CD14-positive monocyte (primary cell): ENCODE measurements around the gene RCAN2. TPM values are rescaled to one million over a fixed set of nuclear protein-coding genes. Genes with fewer than 3 reads are reported as not detected.

Experiments used
- DNase-seq, 3 donors: peaks; one replicate each; pipeline ENCODE4 v3.0.0-alpha.2; 2011 to 2022
- H2AFZ ChIP-seq: 2 replicates; pipeline ENCODE4 v1.6.0; 2012; ENCODE audit warnings: mild to moderate bottlenecking, low read depth, low read length, inconsistent platforms; ENCODE audit not compliant: insufficient read depth, poor library complexity, severe bottlenecking
- H3K27ac ChIP-seq, 2 donors: 1 replicate in 1 of 2; 2 replicates in 1 of 2; pipeline ENCODE4 v1.5.1; 2012 to 2013; ENCODE audit warnings: low read length in 2 of 2, control low read depth in 1 of 2, inconsistent platforms in 1 of 2, low read depth in 1 of 2, mild to moderate bottlenecking in 1 of 2
- H3K27me3 ChIP-seq, 2 donors: one replicate each; pipeline versions ENCODE4 v1.6.0 to v1.6.1; 2011 to 2013; ENCODE audit warnings: low read length in 2 of 2; ENCODE audit not compliant: control insufficient read depth in 2 of 2, insufficient read depth in 2 of 2
- H3K36me3 ChIP-seq, 2 donors: replicated peaks in 1 of 2; 1 replicate in 1 of 2; 2 replicates in 1 of 2; pipeline versions ENCODE4 v1.5.1 to v1.6.1; 2012 to 2013; ENCODE audit warnings: low read length in 2 of 2, control low read depth in 1 of 2, inconsistent platforms in 1 of 2, mild to moderate bottlenecking in 1 of 2; ENCODE audit not compliant: insufficient read depth in 2 of 2, control insufficient read depth in 1 of 2
- H3K4me1 ChIP-seq, 2 donors: 1 replicate in 1 of 2; 2 replicates in 1 of 2; pipeline versions ENCODE4 v1.5.1 to v1.6.1; 2012 to 2013; ENCODE audit warnings: low read length in 2 of 2, control low read depth in 1 of 2, inconsistent platforms in 1 of 2, mild to moderate bottlenecking in 1 of 2, moderate library complexity in 1 of 2; ENCODE audit not compliant: insufficient read depth in 2 of 2, control insufficient read depth in 1 of 2
- H3K4me2 ChIP-seq: replicated peaks from 2 replicates; pipeline ENCODE3; 2012; ENCODE audit warnings: low read length, moderate library complexity, mild to moderate bottlenecking; ENCODE audit not compliant: poor library complexity, severe bottlenecking; ENCODE audit errors: extremely low read depth
- H3K4me3 ChIP-seq, 3 experiments: fragments of 200-600 bp in 1 of 3; sonication (generic) in 1 of 3; replicated peaks in 1 of 3; 1 replicate in 2 of 3; 2 replicates in 1 of 3; pipeline ENCODE4 v1.5.1; 2011 to 2013; ENCODE audit warnings: low read length in 3 of 3, mild to moderate bottlenecking in 3 of 3, control low read depth in 2 of 3, low read depth in 2 of 3, inconsistent platforms in 1 of 3, moderate library complexity in 1 of 3
- H3K79me2 ChIP-seq: 2 replicates; pipeline ENCODE4 v1.6.0; 2012; ENCODE audit warnings: mild to moderate bottlenecking, control low read depth, inconsistent platforms, low read length, moderate library complexity; ENCODE audit not compliant: insufficient read depth
- H3K9ac ChIP-seq: 2 replicates; pipeline ENCODE4 v1.6.0; 2017; ENCODE audit warnings: low read length, mild to moderate bottlenecking; ENCODE audit not compliant: insufficient read depth, poor library complexity, severe bottlenecking
- H3K9me3 ChIP-seq, 2 donors: replicated peaks in 1 of 2; 1 replicate in 1 of 2; 2 replicates in 1 of 2; pipeline versions ENCODE4 v1.5.1 to v1.6.1; 2012 to 2013; ENCODE audit warnings: low read length in 2 of 2, control low read depth in 1 of 2; ENCODE audit not compliant: control insufficient read depth in 1 of 2, insufficient read depth in 1 of 2
- H4K20me1 ChIP-seq: 2 replicates; pipeline ENCODE4 v1.6.0; 2012; ENCODE audit warnings: mild to moderate bottlenecking, low read length, control low read depth, moderate library complexity; ENCODE audit not compliant: insufficient read depth
- H3K27ac Mint-ChIP-seq, 7 donors: one replicate each; pipeline ENCODE4 v1.8.0; 2020; ENCODE audit warnings: mild to moderate bottlenecking in 7 of 7, mixed read lengths in 7 of 7, moderate library complexity in 6 of 7, inconsistent platforms in 2 of 7
- H3K27me3 Mint-ChIP-seq, 3 donors: one replicate each; pipeline ENCODE4 v1.8.0; 2021 to 2022; ENCODE audit warnings: low read depth in 3 of 3, mild to moderate bottlenecking in 3 of 3, mixed read lengths in 3 of 3, moderate library complexity in 3 of 3, inconsistent platforms in 1 of 3
- H3K36me3 Mint-ChIP-seq, 2 donors: one replicate each; pipeline ENCODE4 v1.8.0; 2020; ENCODE audit warnings: mixed read lengths in 2 of 2, inconsistent platforms in 1 of 2, mild to moderate bottlenecking in 1 of 2
- H3K4me1 Mint-ChIP-seq: one replicate; pipeline ENCODE4 v1.8.0; 2020; ENCODE audit warnings: mild to moderate bottlenecking, mixed read lengths
- H3K4me3 Mint-ChIP-seq, 2 donors: one replicate each; pipeline ENCODE4 v1.8.0; 2020; ENCODE audit warnings: mild to moderate bottlenecking in 2 of 2, mixed read lengths in 2 of 2, moderate library complexity in 1 of 2
- H3K9me3 Mint-ChIP-seq, 7 donors: one replicate each; pipeline ENCODE4 v1.8.0; 2020 to 2022; ENCODE audit warnings: mixed read lengths in 7 of 7, mild to moderate bottlenecking in 6 of 7, moderate library complexity in 6 of 7, inconsistent platforms in 2 of 7
- CTCF ChIP-seq: fragments of 200-600 bp; IDR thresholded peaks from one replicate; pipeline ENCODE4 v1.8.0; 2022; ENCODE audit warnings: antibody characterized with exemption, mild to moderate bottlenecking
- intact Hi-C, 2 donors: fragments of 100-400 bp; cut with micrococcal nuclease; formaldehyde crosslinking; loops; one replicate each; pipeline versions ENCODE4 v1.15.0 to v1.15.1; 2023
- polyA plus RNA-seq, 3 donors: library from polyadenylated mRNA; depleted of rRNA in 1 of 3; unstranded in 2 of 3; stranded (reverse) in 1 of 3; fragments of 300-500 nt in 2 of 3; fragments of >200 nt in 1 of 3; fragmentation: Illumina TruSeq in 2 of 3; gene quantifications; 1 replicate in 2 of 3; 2 replicates in 1 of 3; pipeline ENCODE4 v1.2.3, GENCODE V29; 2012 to 2021

The RCAN2 gene
- polyA plus RNA-seq, 3 donors: not detected

- H3K9me3 ChIP-seq: no peaks in the 10 kb centered on the region
- H3K4me1 Mint-ChIP-seq: no peaks in the 10 kb centered on the region
- H3K9me3 Mint-ChIP-seq: peaks cover 0 to 6% (median 0%) of the 10 kb centered on the region in 7 donors
- no peak overlapping the region for H2AFZ ChIP-seq
- DNase-seq: no peak
- no peak overlapping the region for H3K9ac ChIP-seq
- no peaks in the 10 kb centered on the region for H3K27me3 Mint-ChIP-seq
- H3K4me3 ChIP-seq: no peak overlapping the region
- no peaks in the 10 kb centered on the region for H3K4me1 ChIP-seq
- H3K36me3 Mint-ChIP-seq: no peaks in the 10 kb centered on the region
- H3K4me2 ChIP-seq: no peak overlapping the region
- H3K79me2 ChIP-seq: no peaks in the 10 kb centered on the region
- no peak overlapping the region for H3K27ac ChIP-seq
- no peaks in the 10 kb centered on the region for H3K27me3 ChIP-seq
- no peak overlapping the region for H3K27ac Mint-ChIP-seq
- no peaks in the 10 kb centered on the region for H4K20me1 ChIP-seq
- H3K36me3 ChIP-seq: no peaks in the 10 kb centered on the region
- H3K4me3 Mint-ChIP-seq: no peak overlapping the region
- no peak for TF ChIP-seq CTCF
- intact Hi-C loops: no loop called here
These were observed 53.5 kb downstream of the RCAN2 start for GRCh38 chr6:46437671-46438221.

- H3K4me2 ChIP-seq: no peak overlapping the region
- H3K27ac Mint-ChIP-seq: no peak overlapping the region
- no peak for DNase-seq
- H3K9me3 Mint-ChIP-seq: no peaks in the 10 kb centered on the region
- peaks cover 0 to 4% (median 0%) of the 10 kb centered on the region in 3 donors for H3K27me3 Mint-ChIP-seq
- peaks cover 3 to 7% of the 10 kb centered on the region in 2 donors for H3K4me1 ChIP-seq
- H3K27me3 ChIP-seq: no peaks in the 10 kb centered on the region
- H3K36me3 Mint-ChIP-seq: no peaks in the 10 kb centered on the region
- intact Hi-C loops: no loop called here
- H3K4me3 Mint-ChIP-seq: no peak overlapping the region
- no peak for TF ChIP-seq CTCF
- no peaks in the 10 kb centered on the region for H3K9me3 ChIP-seq
- H3K36me3 ChIP-seq: no peaks in the 10 kb centered on the region
- H3K4me1 Mint-ChIP-seq: peaks cover 7% of the 10 kb centered on the region
- H2AFZ ChIP-seq: no peak overlapping the region
- no peaks in the 10 kb centered on the region for H4K20me1 ChIP-seq
- H3K9ac ChIP-seq: no peak overlapping the region
- H3K4me3 ChIP-seq: no peak overlapping the region
- no peaks in the 10 kb centered on the region for H3K79me2 ChIP-seq
- no peak overlapping the region for H3K27ac ChIP-seq
These were observed 68.6 kb downstream of the RCAN2 start for GRCh38 chr6:46422619-46423018.
